Mesendoderm (in vitro differentiated cells): ENCODE data around the gene TIMM17B.
A peak's percentile ranks its signal among the peaks of the same experiment; 100 is the strongest.

Source experiments
- DNase-seq: peaks from one replicate; pipeline ENCODE4 v3.0.0; 2013
- H2AK5ac ChIP-seq: 2 replicates; pipeline ENCODE4 v1.6.1; 2013; ENCODE audit warnings: low read length, inconsistent platforms
- H2BK120ac ChIP-seq: 2 replicates; pipeline ENCODE4 v1.6.1; 2013; ENCODE audit warnings: low read depth, mild to moderate bottlenecking, low read length, moderate library complexity, mixed read lengths
- H2BK15ac ChIP-seq: replicated peaks from 2 replicates; pipeline ENCODE4 v1.6.1; 2013; ENCODE audit warnings: low read depth, mild to moderate bottlenecking, moderate library complexity
- H2BK5ac ChIP-seq: 2 replicates; pipeline ENCODE4 v1.6.1; 2013; ENCODE audit warnings: low read length, inconsistent platforms
- H3K18ac ChIP-seq: 2 replicates; pipeline ENCODE4 v1.6.1; 2013; ENCODE audit warnings: mild to moderate bottlenecking, low read length, mixed read lengths
- H3K23ac ChIP-seq: one replicate; pipeline ENCODE4 v1.6.1; 2013; ENCODE audit warnings: low read length
- H3K27ac ChIP-seq: 2 replicates; pipeline ENCODE4 v1.5.1; 2013; ENCODE audit warnings: low read depth, mild to moderate bottlenecking, inconsistent platforms, low read length, moderate library complexity
- H3K27me3 ChIP-seq: 2 replicates; pipeline ENCODE4 v1.6.1; 2013; ENCODE audit warnings: low read length, control low read depth, mild to moderate bottlenecking, inconsistent platforms; ENCODE audit not compliant: insufficient read depth, poor library complexity
- H3K36me3 ChIP-seq: 2 replicates; pipeline ENCODE4 v1.6.1; 2013; ENCODE audit warnings: low read length, inconsistent platforms; ENCODE audit not compliant: control insufficient read depth, insufficient read depth
- H3K4ac ChIP-seq: one replicate; pipeline ENCODE4 v1.6.1; 2013; ENCODE audit warnings: low read depth, mild to moderate bottlenecking, low read length, moderate library complexity
- H3K4me1 ChIP-seq: 2 replicates; pipeline ENCODE4 v1.6.1; 2013; ENCODE audit warnings: low read depth, low read length, inconsistent platforms; ENCODE audit not compliant: control insufficient read depth
- H3K4me2 ChIP-seq: 2 replicates; pipeline ENCODE4 v1.6.1; 2013; ENCODE audit warnings: low read length
- H3K4me3 ChIP-seq: 2 replicates; pipeline ENCODE4 v1.5.1; 2013; ENCODE audit warnings: mild to moderate bottlenecking, low read length
- H3K56ac ChIP-seq: one replicate; pipeline ENCODE4 v1.6.1; 2013; ENCODE audit warnings: low read length
- H3K79me1 ChIP-seq: 2 replicates; pipeline ENCODE4 v1.6.1; 2013; ENCODE audit warnings: low read length, inconsistent platforms
- H3K79me2 ChIP-seq: 2 replicates; pipeline ENCODE4 v1.6.1; 2013; ENCODE audit warnings: mild to moderate bottlenecking, low read length; ENCODE audit not compliant: control insufficient read depth, insufficient read depth
- H3K9ac ChIP-seq: 2 replicates; pipeline ENCODE4 v1.6.1; 2013; ENCODE audit warnings: low read length, inconsistent platforms
- H4K5ac ChIP-seq: one replicate; pipeline ENCODE4 v1.6.1; 2013; ENCODE audit warnings: low read length
- H4K8ac ChIP-seq: one replicate; pipeline ENCODE4 v1.6.1; 2013; ENCODE audit warnings: low read depth, mild to moderate bottlenecking, control low read depth, low read length, moderate library complexity
- WGBS: extraction: QIAGEN DNeasy Blood & Tissue Kit; methylation state at CpG from one replicate; pipeline ENCODE4 v1.1.7; 2013; ENCODE audit warnings: low lambda C conversion rate, missing lambda C conversion rate; ENCODE audit not compliant: insufficient coverage; ENCODE audit errors: extremely low coverage; 5-methylcytosine and 5-hydroxymethylcytosine counted together

Gene TIMM17B

GRCh38 chrX:48919947-48920717 is 22.6 kb upstream of the TIMM17B start:
- no peak overlapping the region for H4K8ac ChIP-seq
- H3K56ac ChIP-seq = peak overlapping the region; percentile 82
- no CpG with 5 or more reads among the region's 8 CpGs for WGBS
- no peaks in the 10 kb centered on the region for H3K79me1 ChIP-seq
- H3K23ac ChIP-seq = peak overlapping the region; percentile 48
- no peak overlapping the region for H3K4me2 ChIP-seq
- H2BK5ac ChIP-seq = peak overlapping the region; percentile 29
- H3K9ac ChIP-seq = peak overlapping the region; percentile 74
- H3K4ac ChIP-seq = peak overlapping the region; percentile 68
- peaks cover 15% of the 10 kb centered on the region for H3K79me2 ChIP-seq
- H3K36me3 ChIP-seq = peaks cover 2% of the 10 kb centered on the region
- no peak overlapping the region for H3K4me3 ChIP-seq
- no peak overlapping the region for H2BK15ac ChIP-seq
- no peak overlapping the region for H4K5ac ChIP-seq
- peak overlapping the region; percentile 87 for H3K27ac ChIP-seq
- no peak for DNase-seq
- no peaks in the 10 kb centered on the region for H3K27me3 ChIP-seq
- peak overlapping the region; percentile 48 for H2AK5ac ChIP-seq
- H3K18ac ChIP-seq = no peak overlapping the region
- peaks cover 9% of the 10 kb centered on the region for H3K4me1 ChIP-seq
- H2BK120ac ChIP-seq = no peak overlapping the region

- H3K4me2 ChIP-seq = peak overlapping the region; percentile 38
- peaks cover 2% of the 10 kb centered on the region for H3K36me3 ChIP-seq
- peak overlapping the region; percentile 68 for H3K4ac ChIP-seq
- peak overlapping the region; percentile 87 for H3K27ac ChIP-seq
- no peak overlapping the region for H2BK5ac ChIP-seq
- H3K18ac ChIP-seq = peak overlapping the region; percentile 44
- peak overlapping the region; percentile 82 for H3K56ac ChIP-seq
- WGBS = no CpG with 5 or more reads among the region's 15 CpGs
- H3K4me1 ChIP-seq = peaks cover 9% of the 10 kb centered on the region
- H3K79me2 ChIP-seq = peaks cover 15% of the 10 kb centered on the region
- no peak overlapping the region for H3K23ac ChIP-seq
- H2BK15ac ChIP-seq = no peak overlapping the region
- no peak overlapping the region for H4K5ac ChIP-seq
- no peak overlapping the region for H2AK5ac ChIP-seq
- peak overlapping the region; percentile 74 for H3K9ac ChIP-seq
- H3K27me3 ChIP-seq = no peaks in the 10 kb centered on the region
- peak; percentile 63 for DNase-seq
- H3K79me1 ChIP-seq = no peaks in the 10 kb centered on the region
- no peak overlapping the region for H4K8ac ChIP-seq
- no peak overlapping the region for H2BK120ac ChIP-seq
- peak overlapping the region; percentile 16 for H3K4me3 ChIP-seq
These were observed 21.8 kb upstream of the TIMM17B start for GRCh38 chrX:48919360-48919841.

GRCh38 chrX:48918643-48919340 is 21.2 kb upstream of the TIMM17B start, which contains the start of gene PIM2:
Gene PIM2, minus strand, starts transcription at chrX:48919024. Its CDS starts 190 bp downstream, at chrX:48918834.
- DNase-seq = peak; percentile 99
- Histone ChIP-seq H2AK5ac (no peak within 1 kb of the TSS), H3K4me1 (peaks cover 9% of the 10 kb centered on the region), H2BK5ac (peak within 1 kb of the TSS; percentile 45), H3K4me2 (peak within 1 kb of the TSS; percentile 64), H4K5ac (no peak within 1 kb of the TSS), H3K56ac (peak within 1 kb of the TSS; percentile 88), H2BK15ac (no peak within 1 kb of the TSS), H3K79me1 (no peaks in the 10 kb centered on the region), H3K9ac (peak within 1 kb of the TSS; percentile 83), H3K27me3 (no peaks in the 10 kb centered on the region), H3K27ac (peak within 1 kb of the TSS; percentile 87), H3K36me3 (no peaks in the 10 kb centered on the region), H4K8ac (no peak within 1 kb of the TSS), H3K23ac (no peak within 1 kb of the TSS), H3K79me2 (peaks cover 15% of the 10 kb centered on the region), H3K18ac (peak within 1 kb of the TSS; percentile 61), H2BK120ac (no peak within 1 kb of the TSS), H3K4ac (peak within 1 kb of the TSS; percentile 68), H3K4me3 (peak within 1 kb of the TSS; percentile 74)
- no CpG with 5 or more reads among the region's 55 CpGs for WGBS

- Histone ChIP-seq H2BK5ac (peak overlapping the region; percentile 45), H4K5ac (no peak overlapping the region), H3K79me1 (no peaks in the 10 kb centered on the region), H3K27ac (no peak overlapping the region), H4K8ac (no peak overlapping the region), H3K4me3 (peak overlapping the region; percentile 62), H3K4me2 (peak overlapping the region; percentile 34), H2BK120ac (no peak overlapping the region), H3K36me3 (no peaks in the 10 kb centered on the region), H3K56ac (peak overlapping the region; percentile 88), H2BK15ac (no peak overlapping the region), H3K27me3 (no peaks in the 10 kb centered on the region), H3K18ac (no peak overlapping the region), H3K23ac (no peak overlapping the region), H3K9ac (peak overlapping the region; percentile 83), H3K4ac (no peak overlapping the region), H3K79me2 (peaks cover 15% of the 10 kb centered on the region), H3K4me1 (peaks cover 9% of the 10 kb centered on the region), H2AK5ac (no peak overlapping the region)
- no CpG with 5 or more reads among the region's 23 CpGs for WGBS
- no peak for DNase-seq
These were observed 20.7 kb upstream of the TIMM17B start for GRCh38 chrX:48918301-48918642.

- H3K79me2 ChIP-seq = peaks cover 15% of the 10 kb centered on the region
These were observed 19.8 kb upstream of the TIMM17B start for GRCh38 chrX:48917139-48918001.

More at GRCh38 chrX:48917139-48918001, 19.8 kb upstream of the TIMM17B start:
- H3K4me2 ChIP-seq = peak overlapping the region; percentile 64
- peak overlapping the region; percentile 88 for H3K56ac ChIP-seq
- H3K4me3 ChIP-seq = peak overlapping the region; percentile 74
- H3K4ac ChIP-seq = no peak overlapping the region
- no peak overlapping the region for H3K23ac ChIP-seq
- no peak overlapping the region for H2BK5ac ChIP-seq
- H3K79me1 ChIP-seq = no peaks in the 10 kb centered on the region
- DNase-seq = peak; percentile 95
- H3K27me3 ChIP-seq = no peaks in the 10 kb centered on the region
- no peaks in the 10 kb centered on the region for H3K36me3 ChIP-seq
- peak overlapping the region; percentile 83 for H3K9ac ChIP-seq
- H4K8ac ChIP-seq = no peak overlapping the region
- peaks cover 9% of the 10 kb centered on the region for H3K4me1 ChIP-seq
- H2AK5ac ChIP-seq = no peak overlapping the region
- H4K5ac ChIP-seq = no peak overlapping the region
- H3K27ac ChIP-seq = no peak overlapping the region
- H2BK15ac ChIP-seq = no peak overlapping the region
- no CpG with 5 or more reads among the region's 27 CpGs for WGBS
- no peak overlapping the region for H2BK120ac ChIP-seq
- H3K18ac ChIP-seq = no peak overlapping the region
